Stimulated activated CD4-positive, alpha-beta T cell treated with anti-CD3 and anti-CD28 coated beads, Interleukin-2, amount 100 ng/mL, for 24 hours (primary cell): ENCODE measurements around the gene MYO6.
"Not testable (repeated sequence)": the region's sequence is repeated elsewhere in the genome, so short reads cannot be mapped to it uniquely, and the experiment has no call there.

Experiments used
- DNase-seq, 2 donors: peaks; one replicate each; pipeline ENCODE4 v3.0.0-alpha.2; 2020

Gene MYO6

DNA sequence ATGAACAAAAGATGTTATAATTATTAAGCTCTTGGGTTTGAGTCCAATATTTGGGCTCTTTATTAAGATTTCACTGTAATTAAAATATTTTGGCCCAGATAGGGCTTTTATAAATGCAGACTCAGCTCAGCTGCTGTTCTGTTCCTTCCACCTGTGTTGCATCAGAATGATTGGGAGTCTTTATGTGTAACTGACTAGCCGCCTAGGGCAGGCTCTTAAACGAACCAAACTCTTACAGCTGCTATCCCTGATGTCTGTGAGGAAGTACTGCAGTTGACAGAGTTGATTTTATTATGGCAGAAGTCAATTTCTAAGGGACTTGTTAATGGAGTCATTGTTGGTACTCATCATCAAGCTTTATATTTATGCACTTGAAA is 144.7 kb downstream of the MYO6 start:
- DNase-seq: no peak

DNA sequence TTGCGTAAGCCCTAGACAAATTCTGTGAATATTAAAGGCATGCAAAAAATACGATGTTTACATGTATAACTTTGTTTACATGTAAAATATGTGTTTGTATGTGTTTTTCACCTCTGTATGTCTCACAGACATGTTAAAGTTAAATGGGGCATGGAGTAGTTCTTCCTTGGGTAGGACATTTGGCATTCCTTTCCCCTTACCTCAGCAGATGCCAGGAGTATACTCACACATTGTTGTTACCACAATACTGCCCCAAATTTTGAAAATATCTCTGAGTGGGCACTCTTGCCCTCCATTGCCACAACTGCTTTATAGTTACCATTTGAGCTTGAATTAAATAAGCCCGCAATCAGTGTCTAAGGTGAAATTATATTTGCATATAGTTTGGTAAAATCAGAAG is 147.5 kb downstream of the MYO6 start:
- no peak for DNase-seq

DNA sequence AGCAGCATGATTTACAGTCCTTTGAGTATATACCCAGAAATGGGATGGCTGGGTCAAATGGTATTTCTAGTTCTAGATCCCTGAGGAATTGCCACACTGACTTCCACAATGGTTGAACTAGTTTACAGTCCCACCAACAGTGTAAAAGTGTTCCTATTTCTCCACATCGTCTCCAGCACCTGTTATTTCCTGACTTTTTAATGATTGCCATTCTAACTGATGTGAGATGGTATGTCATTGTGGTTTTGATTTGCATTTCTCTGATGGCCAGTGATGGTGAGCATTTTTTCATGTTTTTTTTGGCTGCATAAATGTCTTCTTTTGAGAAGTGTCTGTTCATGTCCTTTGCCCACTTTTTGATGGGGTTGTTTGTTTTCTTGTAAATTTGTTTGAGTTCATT is 151.2 kb downstream of the MYO6 start:
- not testable (repeated sequence) for DNase-seq

DNA sequence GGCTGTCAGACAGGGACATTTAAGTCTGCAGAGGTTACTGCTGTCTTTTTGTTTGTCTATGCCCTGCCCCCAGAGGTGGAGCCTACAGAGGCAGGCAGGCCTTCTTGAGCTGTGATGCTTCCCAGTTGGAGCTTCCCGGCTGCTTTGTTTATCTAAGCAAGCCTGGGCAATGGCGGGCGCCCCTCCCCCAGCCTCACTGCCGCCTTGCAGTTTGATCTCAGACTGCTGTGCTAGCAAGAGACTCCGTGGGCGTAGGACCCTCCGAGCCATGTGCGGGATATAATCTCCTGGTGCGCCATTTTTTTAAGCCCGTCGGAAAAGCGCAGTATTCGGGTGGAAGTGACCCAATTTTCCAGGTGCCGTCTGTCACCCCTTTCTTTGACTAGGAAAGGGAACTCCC is 156.1 kb downstream of the MYO6 start:
- DNase-seq: not testable (repeated sequence)

DNA sequence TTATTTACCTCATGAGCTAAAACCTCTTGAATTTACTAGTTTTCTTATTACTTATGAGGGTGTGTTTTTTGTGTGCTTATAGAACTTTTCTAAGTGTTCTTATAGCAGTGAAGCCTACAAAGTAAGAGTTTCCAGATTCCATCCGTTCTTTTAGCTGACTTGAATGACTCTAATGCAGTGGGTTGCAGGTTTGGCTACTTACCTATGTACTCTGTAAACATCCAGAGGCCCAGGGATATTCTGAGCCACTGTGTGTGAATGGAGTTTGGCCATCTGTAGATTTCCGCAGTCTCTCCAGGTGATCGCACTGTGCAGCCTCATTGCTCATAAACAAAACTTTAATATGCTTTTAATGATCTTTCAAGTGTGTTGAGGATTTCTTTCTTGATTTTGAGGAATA is 157.8 kb downstream of the MYO6 start:
- DNase-seq: no peak

DNA sequence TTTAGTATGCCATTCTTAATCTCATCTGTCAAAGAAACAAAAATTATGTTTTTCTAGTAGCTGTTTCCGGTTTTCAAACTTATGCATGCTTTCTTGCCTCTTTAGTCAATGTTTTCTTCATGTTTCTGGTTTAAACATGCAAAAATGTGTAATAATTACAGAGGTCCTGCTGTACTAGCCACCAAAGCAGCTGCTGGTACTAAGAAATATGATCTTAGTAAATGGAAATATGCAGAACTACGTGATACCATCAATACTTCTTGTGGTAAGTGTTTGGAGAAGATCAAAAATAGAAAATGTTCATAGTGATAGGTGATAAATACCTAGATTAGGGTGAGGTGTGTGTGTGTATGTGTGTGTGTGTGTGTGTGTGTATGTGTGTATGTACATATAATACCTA is 158.4 kb downstream of the MYO6 start:
- DNase-seq: no peak

DNA sequence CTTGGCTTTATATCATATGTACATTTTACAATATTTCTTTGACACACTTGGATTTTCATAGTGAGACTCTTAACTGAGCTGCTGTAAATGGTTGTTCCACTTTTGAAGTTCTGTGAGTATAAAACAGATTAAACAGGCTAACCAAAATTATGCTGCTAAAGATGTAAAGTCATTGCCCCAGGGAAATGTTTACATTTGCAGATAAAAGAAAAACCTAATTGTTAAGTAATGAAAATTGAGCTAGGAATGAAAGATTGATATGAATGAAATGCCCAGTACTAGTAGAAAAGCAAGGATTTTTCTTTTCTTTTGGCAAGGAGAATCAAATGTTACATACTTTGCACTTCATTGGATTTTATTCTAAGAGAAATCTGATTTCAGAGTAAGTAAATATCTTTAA is 164.0 kb downstream of the MYO6 start:
- DNase-seq: no peak

DNA sequence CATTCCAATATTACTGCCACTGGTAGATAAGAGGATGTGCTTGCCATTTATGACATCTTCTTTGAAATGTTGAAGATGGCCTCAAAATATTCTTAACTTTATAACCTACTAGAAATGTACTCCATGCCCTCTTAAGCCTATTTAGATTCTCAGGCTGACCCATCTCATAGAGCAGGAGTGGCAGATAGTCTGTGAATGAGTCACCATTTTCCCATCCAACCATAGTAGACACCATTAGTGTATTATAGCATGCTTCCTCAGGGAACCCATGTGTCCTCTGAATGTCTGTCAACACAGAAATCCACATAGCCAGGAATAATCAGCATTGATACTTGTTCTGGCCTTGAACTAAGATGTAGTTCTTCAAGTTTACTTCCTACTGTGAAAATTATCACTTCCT is 173.2 kb downstream of the MYO6 start:
- no peak for DNase-seq

DNA sequence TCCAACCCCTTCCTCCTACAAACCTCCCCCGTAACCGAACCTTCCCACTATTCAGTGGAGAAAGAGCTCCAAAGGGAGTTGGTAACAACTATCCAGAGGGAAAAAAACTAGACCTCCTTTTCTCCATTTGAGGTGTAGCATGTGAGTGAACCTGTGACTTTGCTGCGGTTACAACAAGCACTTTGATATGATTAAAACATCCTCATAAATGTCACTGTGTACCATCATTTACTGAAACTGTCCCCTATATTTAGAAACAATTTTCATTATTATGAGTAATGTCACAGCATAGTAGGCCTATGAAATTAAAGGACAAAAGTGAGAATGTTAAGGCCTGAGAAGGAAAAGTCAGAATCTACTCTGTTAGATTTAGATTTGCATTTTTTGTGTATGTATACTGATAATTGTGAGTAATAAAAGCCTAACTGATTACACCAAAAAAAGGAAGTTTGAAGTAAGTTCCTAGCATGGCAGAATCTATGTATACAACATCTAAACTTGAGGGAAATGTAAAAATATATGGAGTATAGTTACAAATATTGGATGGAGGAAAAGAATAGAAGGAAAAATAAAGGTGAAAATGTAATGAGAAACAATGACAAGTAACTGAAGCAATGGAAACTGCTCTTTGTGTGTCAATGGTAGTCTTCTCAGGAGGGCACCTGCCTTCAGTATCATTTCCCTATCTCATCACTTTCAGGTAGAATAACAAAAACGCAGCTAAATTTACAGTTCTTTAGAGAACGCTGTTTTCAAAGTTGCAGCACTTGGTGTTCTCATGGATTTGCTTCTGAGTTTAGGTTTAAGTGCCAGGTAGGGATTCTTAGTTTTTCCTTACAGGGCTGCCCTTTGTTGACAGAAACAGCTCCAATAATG is 177.5 kb downstream of the MYO6 start:
- DNase-seq: no peak

DNA sequence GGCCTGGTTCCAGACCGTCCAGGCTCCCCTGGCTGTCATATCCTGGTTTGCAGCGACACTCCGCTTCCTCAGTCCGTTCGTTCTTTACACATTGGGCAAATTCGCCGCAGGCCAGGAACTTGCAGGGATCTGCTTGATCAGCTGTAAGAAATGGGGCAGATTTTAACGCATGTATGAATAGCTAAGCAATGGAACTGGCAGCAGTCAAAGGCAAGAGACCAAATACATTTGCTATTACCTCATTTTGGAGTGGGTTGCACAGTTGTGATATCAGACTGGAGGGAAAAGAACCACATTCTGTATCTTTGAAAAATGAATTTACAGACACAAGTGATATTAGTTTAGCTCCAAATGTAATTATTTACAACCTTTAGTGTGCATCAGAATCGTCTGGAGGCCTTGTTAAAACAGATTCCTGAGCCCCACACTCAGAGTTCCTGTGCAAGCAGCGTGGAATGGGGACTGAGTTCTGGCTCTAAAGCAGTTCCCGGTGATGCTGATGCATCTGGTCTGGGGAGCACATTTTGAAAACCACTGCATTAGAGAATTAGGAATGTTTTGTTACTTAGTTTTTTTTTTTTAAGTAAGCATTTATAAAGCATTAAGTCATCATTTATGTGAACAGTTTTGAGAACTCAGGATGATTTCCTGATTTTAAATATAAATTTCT is 182.1 kb downstream of the MYO6 start:
- no peak for DNase-seq

DNA sequence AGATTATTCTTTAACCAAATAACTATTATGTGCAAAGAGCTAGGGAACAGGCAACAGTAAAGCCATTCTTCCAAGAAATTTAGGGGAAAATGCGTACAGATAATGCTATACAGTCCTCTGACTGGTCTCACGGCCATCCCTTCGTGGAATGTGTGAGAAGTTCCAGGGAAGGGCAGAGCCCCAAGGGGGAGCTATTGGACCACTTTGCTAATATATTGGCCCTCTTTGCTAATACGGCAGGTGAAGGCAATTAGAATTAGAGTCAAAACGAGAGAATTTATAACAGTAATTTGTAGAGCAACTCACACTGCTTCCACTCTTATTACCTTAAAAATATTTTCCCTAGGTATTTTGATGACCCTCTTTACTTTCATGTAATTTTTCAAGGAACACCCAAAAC is 183.0 kb downstream of the MYO6 start:
- DNase-seq: peak in 1 of 2 donors; percentile 3

DNA sequence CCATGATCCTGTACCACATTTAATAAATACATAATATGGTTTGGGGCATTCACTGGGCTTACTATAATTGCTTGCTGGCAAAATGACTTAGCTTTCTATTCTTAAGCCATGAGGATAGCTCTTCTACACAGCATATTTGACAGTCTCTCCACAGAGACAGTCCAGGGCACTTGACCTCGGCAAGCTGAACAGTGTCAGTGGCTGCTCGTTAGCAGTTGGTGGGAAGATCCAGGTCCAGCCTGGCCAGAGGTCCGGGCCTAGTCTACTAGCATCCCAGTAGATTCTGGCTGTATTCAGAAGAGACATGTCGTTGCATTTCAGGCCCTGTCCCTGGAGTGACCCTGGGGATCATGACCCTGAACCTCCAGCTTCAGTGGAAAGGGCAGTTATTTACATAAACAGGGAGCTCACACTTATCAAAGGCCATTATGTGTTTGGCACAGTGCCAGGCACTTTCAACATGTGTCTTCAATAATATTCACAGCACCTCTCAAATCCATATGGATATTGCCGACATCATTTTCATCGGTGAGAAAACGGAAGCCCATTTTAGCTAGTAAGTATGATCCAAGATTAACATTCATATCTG is 184.4 kb downstream of the MYO6 start:
- DNase-seq: no peak

DNA sequence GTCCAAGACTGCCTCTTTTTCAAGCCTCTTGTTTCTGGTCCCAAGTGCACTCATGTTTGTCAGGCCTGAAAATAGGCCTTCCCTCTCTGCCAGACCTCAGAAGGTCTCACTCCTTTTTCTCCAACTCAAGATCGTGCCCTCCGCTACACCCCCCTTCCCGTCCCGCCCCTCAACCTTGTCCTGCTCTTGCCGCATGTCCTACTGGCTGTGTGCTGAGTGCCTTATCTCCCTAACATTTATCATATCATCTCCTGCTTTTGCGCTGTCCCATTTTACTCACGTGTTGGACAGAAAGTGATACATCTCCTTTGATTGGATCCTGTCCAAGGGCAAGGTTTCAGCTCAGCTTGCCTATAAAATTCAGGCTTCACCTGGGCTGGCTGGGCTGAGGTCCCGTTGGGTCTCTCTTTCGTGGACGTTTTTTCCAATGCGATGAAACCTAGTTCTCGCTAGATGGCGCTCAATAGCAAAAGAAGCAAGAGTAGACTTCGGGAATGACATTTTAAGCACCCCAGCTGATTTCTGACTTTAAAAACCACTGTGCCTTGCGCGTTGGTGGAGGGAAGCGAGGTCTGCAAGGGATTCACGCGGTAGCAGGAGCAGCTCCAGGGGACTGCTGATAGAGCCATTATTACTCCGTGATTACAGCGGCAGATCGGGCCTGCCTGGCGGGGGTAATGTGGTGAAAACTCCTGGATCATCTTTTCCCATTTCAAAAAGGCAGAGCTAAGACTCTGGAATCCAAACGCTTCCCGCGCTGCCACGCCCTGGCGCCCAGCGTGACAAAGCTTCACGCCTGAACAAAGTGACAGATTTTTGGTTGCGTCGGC is 185.8 kb downstream of the MYO6 start:
- DNase-seq: peak; percentile 18 to 21

DNA sequence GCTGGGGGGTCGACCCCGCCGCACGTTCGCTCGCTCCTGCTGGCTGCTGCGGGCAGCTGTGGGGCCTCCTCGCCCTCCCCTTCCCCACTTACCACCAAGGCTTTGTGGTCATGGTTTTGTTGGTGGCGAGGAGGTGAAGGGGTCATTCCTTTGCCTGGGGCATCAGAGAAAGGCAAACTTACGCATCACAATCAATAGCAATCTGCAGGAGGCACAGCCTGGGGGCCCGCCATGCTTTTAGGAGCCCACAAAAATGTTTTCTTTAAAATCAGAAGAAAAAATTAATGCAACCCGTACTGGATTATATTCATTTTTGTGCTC is 186.4 kb downstream of the MYO6 start:
- no peak for DNase-seq

DNA sequence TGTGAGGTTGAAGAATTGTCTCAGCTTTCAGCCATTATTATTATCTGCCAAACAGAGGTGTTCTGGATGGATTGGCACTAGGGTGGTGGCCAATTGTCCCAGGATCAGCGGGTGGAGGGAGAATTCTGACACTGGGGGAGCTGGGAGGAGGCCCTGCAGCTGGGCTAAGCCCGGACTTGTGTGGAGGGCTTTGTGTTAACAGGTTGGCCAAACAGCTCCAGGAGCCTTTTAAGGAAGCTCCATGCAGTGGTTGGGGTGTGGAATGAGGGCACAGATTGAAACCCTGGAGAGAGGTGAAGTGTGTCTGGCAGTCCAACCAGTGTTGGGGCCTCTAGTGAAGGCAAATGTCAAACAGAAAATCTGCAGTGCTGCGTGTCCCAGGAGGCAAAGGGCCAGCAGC is 187.6 kb downstream of the MYO6 start:
- DNase-seq: no peak

DNA sequence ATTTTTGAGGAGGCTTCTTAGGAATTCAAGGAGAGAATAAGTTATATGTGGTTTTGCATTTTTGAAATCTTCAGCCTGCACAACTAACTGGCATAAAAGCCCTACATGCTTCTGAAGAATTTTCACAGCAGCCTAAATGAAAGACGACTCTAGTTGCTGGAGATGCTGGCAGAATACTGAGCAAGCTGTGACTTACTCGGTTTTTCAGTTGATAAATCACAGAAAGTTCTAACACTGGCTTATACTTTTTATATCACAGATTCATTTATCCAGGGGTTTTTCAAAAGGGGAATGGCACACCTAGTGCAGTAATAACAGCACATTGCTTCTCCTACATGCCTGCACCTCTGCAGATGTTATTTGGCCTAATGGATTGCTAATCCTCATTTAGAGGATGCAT is 188.8 kb downstream of the MYO6 start:
- no peak for DNase-seq

DNA sequence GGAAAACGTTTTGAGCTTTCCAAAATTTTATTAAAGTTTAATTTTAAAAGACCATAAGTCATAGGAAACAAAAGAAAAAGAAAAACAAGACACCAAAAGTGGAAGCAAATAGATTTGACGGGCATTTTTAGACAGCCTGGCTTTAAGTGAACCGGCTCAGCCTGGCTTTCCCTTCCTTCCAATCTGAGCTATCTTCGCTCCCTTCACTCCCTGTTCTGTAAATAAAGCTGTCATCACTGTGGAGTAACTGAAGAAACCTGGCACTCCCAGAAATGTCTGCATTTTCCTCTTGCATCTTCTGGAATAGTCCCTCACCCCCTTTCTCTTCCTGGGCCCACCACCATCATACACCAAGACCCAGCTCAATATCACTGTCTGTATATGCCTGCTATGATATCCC is 191.5 kb downstream of the MYO6 start:
- DNase-seq: no peak

DNA sequence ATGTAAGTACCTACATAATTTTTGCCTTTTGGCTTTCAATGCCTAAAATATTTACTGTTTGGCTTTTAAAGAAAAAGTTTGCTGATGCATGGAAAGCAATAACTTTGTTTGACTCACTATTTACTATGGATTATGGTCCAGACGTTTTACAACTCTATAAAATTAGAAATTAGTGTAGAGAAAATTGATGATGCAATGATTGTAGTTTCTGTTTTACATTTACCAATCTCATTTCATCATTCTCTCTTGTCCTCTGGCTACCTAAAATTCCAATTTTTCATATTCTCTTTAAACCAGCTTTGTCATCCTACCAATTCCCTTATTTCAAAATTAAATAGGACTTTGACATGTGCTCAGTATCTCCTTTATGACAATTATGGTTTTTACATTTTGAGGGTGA is 192.5 kb downstream of the MYO6 start:
- DNase-seq: no peak

DNA sequence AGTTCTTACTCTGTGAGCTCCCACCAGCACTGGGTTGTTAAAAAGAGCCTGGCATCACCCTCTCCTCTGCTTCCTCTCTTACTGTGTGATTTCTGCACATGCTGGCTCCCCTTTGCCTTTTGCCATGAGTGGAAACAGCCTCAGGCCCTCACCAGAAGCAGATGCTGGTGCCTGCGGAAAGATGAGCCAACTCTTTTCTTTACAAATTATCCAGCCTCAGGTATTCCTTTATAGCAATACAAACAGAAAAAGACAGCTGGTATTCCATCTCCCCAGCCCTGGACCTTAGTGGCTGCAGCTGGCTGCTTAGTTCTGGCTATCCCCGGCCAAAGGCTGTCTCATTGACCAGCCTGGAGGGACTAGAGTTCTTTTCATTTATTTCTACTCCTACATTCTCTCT is 194.3 kb downstream of the MYO6 start:
- DNase-seq: no peak

DNA sequence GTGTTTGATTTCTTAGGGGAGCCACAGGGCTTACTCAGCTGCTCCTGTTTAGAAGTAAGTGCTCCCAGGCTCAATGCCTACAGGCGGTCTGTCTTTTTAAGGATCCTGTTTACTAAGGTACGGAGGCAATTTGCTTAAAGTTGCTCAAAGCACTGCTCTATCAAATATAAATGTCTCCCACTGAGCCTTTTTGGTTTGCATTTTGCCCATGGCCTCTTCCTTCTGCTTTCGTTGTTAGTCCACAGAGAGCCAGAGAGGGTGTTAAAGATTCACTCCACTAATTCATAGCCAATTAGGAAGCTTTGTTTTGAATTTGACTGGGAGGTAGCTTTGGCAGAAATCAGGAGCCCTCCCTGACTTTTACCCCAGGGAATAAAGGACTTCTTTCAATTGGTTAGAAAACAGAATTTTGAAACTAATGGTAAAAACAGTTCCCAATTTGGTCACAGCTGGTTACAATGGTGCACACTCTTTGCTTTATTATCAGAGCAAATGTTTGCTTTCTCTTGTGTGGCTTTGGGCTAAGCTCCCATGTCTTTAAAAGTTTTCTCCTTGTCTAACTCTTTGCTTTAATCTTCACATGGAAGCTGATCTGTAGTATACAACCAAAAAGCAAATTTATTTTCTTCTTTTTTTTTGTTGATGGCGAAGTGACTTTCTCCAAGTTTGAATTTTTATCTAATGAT is 197.2 kb downstream of the MYO6 start:
- no peak for DNase-seq

DNA sequence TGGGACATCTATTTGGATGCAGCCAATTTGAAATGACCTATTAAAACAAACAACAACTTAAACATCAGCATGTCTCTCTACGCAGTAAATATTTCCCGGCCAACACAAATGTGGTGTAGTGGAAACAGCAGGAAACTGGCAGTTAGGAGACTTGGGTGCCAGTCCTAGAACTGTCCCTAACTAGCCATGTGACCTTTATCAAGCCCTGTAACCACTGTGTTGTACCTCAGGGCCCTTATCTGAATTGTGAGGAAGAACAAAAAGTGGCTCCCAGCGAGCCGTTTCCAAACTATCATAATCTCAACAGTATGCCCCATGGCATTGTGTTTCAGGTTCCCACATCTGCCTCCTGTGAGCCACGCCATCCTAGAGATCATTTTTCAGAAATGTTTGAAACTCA is 198.9 kb downstream of the MYO6 start:
- DNase-seq: no peak

DNA sequence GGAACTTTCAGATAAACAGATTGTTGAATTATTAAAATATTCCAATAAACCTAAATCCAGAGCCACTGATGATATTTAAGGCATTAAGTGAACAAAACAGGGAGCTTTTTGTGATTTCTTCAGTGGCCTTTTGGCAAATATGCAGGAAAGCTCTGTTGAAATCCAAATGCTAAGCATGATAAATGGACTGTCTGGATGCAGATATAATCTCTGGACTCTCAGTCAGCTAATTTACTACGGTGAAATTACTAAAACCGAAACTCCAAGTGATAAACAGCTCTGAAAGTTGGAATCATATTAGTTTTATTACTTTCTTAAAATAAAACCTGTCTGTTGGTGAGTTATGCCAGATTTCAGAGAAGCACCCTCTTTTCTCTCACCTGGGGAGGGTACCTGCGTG is 203.1 kb downstream of the MYO6 start:
- DNase-seq: no peak

DNA sequence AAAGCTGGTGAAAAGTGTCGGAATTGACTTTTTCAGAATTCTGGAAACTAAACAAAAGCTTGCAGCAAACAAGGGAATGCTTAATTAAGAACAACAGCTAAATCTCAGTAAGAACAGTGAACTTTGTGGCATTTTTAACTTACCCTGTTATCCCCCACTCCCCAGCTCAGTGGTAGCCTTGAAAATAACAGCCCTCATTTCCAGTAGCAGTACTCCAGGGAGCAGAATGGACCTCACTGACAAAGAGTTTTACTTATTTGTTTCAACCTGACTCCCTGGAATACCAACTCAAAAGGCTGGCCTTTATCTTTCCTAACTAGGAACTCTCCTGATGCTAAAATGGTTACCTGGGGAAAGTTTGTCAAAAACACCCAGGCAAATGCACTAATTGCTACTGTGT is 214.5 kb downstream of the MYO6 start:
- DNase-seq: no peak
